ENCODE results near the gene SPOUT1. TPM values are rescaled to one million over a fixed set of nuclear protein-coding genes. Genes with fewer than 3 reads are reported as not detected.
A peak's percentile ranks its signal among the peaks of the same experiment; 100 is the strongest.

SPOUT1 gene
- total RNA-seq, 1 donor from 2014 or later = 62.1 TPM

DNA sequence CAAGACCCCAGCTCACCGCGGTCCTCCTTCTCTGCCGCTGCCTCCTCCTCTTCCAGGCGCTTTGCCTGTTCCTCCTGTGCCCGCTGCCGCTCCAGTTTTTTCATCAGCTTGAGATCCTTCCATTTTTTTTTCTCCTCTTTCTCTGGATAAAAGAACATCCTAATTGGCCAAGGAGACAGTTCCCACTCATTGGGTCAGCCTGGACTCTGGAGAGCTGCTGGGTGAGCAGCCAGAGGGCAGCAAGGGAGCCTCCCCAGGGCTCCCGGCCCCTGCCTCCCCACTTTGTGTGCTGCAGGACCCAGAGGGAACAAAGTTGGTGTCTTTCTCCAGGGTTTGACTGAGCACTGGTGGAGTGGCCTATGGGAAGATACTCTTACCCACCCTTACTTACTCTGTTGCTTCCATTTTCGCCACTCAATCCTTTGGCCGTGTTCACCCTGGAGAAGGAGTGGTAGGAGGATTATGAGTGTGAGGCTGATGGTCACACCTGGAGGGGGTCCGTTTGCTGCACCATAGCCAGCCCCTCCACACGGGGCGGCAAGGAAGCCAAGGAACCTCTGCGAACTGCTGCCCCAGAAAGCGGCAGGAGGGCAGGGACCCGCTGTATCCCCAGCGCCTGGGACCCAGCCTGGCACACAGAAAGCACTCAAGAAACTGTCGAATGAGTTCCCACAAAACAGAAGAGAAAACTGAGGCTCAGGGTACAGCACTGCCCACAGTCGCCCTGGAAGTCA lies 708 bp downstream of the SPOUT1 start:
- H3K36me3 Mint-ChIP-seq (ENCODE audit: low read depth, unreplicated experiment) = peaks cover 15% of the 10 kb centered on the region

DNA sequence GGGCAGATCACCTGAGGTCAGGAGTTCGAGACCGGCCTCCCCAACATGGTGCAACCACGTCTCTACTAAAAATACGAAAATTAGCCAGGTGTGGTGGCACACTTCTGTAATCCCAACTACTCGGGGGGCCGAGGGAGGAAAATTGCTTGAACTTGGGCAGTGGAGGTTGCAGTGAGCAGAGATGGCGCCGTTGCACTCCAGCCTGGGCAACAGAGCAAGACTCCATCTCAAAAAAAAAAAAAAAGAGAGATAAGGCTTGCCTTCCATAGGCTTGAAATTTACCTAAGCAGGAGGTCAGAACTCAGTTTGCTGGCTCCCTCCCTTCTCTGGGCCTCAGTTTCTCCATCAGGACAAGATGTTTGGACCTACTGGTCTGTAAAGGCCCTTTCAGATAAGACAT lies 1.3 kb downstream of the SPOUT1 start:
- Mint-ChIP-seq H3K36me3 (ENCODE audit: low read depth, unreplicated experiment) (peaks cover 15% of the 10 kb centered on the region), H3K27ac (ENCODE audit: unreplicated experiment) (no peak overlapping the region), H3K4me1 (ENCODE audit: unreplicated experiment) (peaks cover 10% of the 10 kb centered on the region), H3K9me3 (ENCODE audit: unreplicated experiment) (no peaks in the 10 kb centered on the region), H3K27me3 (ENCODE audit: unreplicated experiment) (peaks cover 16% of the 10 kb centered on the region), H3K4me3 (ENCODE audit: unreplicated experiment) (peak overlapping the region; percentile 95)
- no peak for DNase-seq (ENCODE audit: low spot score)
- TF ChIP-seq, protein P1, sequence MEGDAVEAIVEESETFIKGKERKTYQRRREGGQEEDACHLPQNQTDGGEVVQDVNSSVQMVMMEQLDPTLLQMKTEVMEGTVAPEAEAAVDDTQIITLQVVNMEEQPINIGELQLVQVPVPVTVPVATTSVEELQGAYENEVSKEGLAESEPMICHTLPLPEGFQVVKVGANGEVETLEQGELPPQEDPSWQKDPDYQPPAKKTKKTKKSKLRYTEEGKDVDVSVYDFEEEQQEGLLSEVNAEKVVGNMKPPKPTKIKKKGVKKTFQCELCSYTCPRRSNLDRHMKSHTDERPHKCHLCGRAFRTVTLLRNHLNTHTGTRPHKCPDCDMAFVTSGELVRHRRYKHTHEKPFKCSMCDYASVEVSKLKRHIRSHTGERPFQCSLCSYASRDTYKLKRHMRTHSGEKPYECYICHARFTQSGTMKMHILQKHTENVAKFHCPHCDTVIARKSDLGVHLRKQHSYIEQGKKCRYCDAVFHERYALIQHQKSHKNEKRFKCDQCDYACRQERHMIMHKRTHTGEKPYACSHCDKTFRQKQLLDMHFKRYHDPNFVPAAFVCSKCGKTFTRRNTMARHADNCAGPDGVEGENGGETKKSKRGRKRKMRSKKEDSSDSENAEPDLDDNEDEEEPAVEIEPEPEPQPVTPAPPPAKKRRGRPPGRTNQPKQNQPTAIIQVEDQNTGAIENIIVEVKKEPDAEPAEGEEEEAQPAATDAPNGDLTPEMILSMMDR (IDR thresholded peaks at IDR 0.05; ENCODE audit: unreplicated experiment) = no peak

More for the DNA sequence above, 708 bp downstream of the SPOUT1 start:
- peaks cover 10% of the 10 kb centered on the region for H3K4me1 Mint-ChIP-seq (ENCODE audit: unreplicated experiment)
- peak overlapping the region; percentile 95 for H3K4me3 Mint-ChIP-seq (ENCODE audit: unreplicated experiment)
- TF ChIP-seq, protein P1 (IDR thresholded peaks at IDR 0.05; ENCODE audit: unreplicated experiment) = no peak
- no peak for DNase-seq (ENCODE audit: low spot score)
- peak overlapping the region; percentile 75 for H3K27ac Mint-ChIP-seq (ENCODE audit: unreplicated experiment)
- peaks cover 16% of the 10 kb centered on the region for H3K27me3 Mint-ChIP-seq (ENCODE audit: unreplicated experiment)
- H3K9me3 Mint-ChIP-seq (ENCODE audit: unreplicated experiment) = no peaks in the 10 kb centered on the region

DNA sequence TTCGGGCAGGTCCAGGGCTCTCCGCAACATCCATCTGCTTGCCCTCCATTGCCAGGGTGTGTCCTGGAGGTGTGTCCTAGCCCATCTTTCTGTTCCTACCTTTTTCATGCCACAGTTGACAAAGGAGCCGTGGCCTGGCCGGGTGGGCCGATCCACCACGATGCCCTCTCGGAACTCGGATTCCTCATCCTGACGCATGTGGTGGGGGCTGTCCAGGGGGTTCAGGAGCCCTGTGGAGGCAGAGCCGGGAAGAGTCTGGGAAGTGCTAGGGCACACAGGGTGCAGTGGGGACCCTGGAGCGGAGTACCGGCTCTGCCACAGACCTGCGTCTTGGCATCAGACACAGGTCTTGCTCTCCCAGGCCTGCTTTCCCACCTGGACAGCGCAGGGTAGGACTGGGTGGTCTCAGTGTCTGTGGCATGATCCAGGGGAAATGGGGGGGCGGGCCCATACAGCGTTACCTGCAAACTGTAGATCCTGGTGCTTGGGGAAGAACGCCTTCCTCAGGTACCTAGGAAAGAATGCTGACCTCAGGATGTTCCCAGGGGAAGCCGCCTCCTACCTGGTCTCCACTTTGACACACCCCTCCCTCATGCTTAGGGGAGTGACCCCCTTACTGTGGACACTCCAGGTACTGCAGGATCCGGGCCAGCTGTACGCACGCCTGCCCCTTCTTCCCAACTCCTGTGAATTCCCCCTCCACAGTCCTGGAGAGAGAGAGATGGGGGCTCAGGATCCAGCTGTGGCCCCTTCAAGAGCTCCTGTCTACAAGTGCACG lies 3.5 kb downstream of the SPOUT1 start:
- Mint-ChIP-seq H3K4me3 (ENCODE audit: unreplicated experiment) (no peak overlapping the region), H3K27ac (ENCODE audit: unreplicated experiment) (no peak overlapping the region), H3K9me3 (ENCODE audit: unreplicated experiment) (no peaks in the 10 kb centered on the region), H3K27me3 (ENCODE audit: unreplicated experiment) (peaks cover 14% of the 10 kb centered on the region), H3K36me3 (ENCODE audit: low read depth, unreplicated experiment) (peaks cover 18% of the 10 kb centered on the region), H3K4me1 (ENCODE audit: unreplicated experiment) (peaks cover 10% of the 10 kb centered on the region)
- TF ChIP-seq, protein P1 (IDR thresholded peaks at IDR 0.05; ENCODE audit: unreplicated experiment) = no peak
- no peak for DNase-seq (ENCODE audit: low spot score)

DNA sequence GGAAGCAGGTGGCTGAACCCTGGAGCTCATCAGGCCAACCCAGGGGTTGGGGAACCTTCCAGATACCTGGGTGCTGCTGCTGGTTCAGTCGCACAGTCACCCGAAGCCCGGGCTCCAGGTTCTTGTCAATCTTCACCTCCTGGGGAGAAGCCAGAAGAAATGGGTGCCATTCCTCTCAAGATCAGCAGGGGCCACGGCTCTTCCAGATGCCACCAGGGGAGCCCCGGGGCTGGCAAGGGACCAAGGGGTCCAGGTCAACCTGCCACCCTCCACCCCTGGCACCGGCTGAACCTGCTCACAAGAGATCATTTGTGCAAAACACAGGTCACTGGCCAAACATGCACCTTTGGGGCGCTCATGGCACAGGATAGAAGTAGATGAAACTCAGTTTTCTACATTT lies 4.7 kb downstream of the SPOUT1 start:
- no peak for DNase-seq (ENCODE audit: low spot score)
- TF ChIP-seq, protein P1 (IDR thresholded peaks at IDR 0.05; ENCODE audit: unreplicated experiment) = no peak
- no peaks in the 10 kb centered on the region for H3K9me3 Mint-ChIP-seq (ENCODE audit: unreplicated experiment)
- no peak overlapping the region for H3K27ac Mint-ChIP-seq (ENCODE audit: unreplicated experiment)
- peaks cover 14% of the 10 kb centered on the region for H3K27me3 Mint-ChIP-seq (ENCODE audit: unreplicated experiment)
- H3K4me3 Mint-ChIP-seq (ENCODE audit: unreplicated experiment) = no peak overlapping the region
- peaks cover 21% of the 10 kb centered on the region for H3K36me3 Mint-ChIP-seq (ENCODE audit: low read depth, unreplicated experiment)
- H3K4me1 Mint-ChIP-seq (ENCODE audit: unreplicated experiment) = peaks cover 10% of the 10 kb centered on the region

Data from endothelial cell (in vitro differentiated cells).